ENCODE measurements around the gene GRID1.

- TF ChIP-seq CTCF (IDR thresholded peaks at IDR 0.05) (no peak), POLR2A (IDR thresholded peaks at IDR 0.05) (no peak)
Measured at GRCh38 chr10:86046845-86047460, 319.6 kb downstream of the GRID1 start.

Measured in lower leg skin (tissue), 3 donors.